Stimulated activated CD8-positive, alpha-beta memory T cell treated with anti-CD3 and anti-CD28 coated beads, Interleukin-12 subunit alpha, Interleukin-12 subunit beta, amount 100 ng/mL, for 24 hours (primary cell): ENCODE results near the gene NPDC1.
A peak's percentile ranks its signal among the peaks of the same experiment; 100 is the strongest.

Source experiments
- DNase-seq: peaks from one replicate; pipeline ENCODE4 v3.0.0-alpha.2; 2020; ENCODE audit errors: extremely low read depth

The NPDC1 gene

GRCh38 chr9:137025517-137025966 is 20.4 kb downstream of the NPDC1 start:
- DNase-seq: no peak

DNA sequence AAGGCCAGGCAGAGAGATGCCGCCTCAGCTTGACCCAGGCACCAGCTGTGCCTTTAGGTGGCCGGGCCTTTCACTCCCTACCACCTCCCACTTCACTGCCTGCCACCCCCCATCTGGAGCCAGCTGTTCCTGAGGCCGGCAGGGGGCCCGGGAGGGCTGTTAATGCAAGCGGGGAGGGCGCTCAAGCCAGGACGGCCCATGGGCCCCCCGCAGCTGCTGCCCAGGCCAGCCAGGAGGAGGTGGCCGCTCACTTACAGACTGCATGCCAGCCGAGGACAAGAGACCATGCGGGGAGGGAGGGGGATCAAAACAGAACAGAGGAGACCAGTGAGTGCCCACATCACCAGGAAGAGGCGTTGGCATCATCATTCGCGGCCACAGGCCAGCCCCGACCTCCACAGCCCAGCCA is 22.4 kb downstream of the NPDC1 start:
- DNase-seq: no peak

DNA sequence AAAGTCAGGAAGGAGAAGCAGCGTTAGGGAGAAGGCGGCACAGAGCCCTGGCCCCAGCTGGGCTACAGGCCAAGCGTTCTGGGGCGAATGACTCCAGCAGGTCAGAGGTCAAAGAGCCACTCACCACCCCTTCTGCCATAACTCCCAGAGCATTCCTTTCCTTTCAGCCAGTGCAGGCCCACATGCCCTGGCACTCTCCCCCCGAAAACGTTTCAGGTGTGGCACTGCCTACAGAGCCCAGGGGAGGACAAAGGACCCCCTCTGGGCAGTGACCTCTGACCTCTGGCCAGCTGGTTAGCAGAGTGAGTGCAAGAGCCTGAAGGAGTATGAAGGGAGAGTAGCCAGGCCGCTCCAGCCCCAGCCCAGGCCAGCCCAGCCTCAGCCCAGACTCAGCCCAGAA is 22.8 kb downstream of the NPDC1 start:
- DNase-seq: no peak

- no peak for DNase-seq
These were observed 23.3 kb downstream of the NPDC1 start for GRCh38 chr9:137022662-137023008.

GRCh38 chr9:137021979-137022661 is 23.9 kb downstream of the NPDC1 start:
- peak; percentile 51 for DNase-seq

- no peak for DNase-seq
These were observed 24.4 kb downstream of the NPDC1 start for GRCh38 chr9:137021568-137021978.

DNA sequence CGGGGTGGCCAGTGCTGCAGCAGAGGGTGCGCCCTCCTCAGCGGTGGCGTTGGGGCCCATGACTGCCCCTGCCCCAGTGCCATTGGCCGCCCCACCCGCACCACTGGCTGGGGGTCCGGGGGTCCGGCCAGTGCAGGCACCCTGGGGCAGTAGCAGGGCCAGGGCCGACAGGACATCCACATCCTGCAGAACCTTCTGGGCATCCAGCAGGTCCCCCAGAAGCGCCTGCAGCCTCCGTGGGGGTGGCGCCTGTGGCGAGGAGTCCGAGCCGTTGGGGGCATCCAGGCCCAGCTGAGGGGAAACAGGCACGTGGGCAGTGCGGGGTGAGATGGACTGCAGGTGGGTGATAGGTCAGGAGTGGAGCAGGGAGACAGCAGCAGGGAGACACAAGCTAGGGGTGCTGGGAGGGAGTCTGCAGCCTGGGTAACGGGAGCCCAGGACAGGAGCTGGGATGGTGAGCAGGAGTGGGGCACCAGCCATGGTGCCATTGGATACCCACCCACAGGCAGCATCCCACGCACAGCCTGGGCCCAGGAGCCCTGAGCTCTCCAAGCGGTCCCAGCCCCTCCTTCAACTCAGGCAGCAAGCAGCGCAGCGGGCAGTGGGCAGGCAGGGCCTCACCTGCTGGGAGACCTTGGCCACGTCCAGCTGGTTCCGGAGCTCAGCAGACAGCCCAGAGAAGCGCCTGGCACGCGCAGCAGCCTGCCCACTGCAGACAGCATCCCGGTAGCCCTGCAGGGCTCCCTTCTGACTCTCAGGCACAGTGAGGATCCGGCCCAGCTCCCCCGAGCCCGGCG is 25.0 kb downstream of the NPDC1 start:
- no peak for DNase-seq

DNA sequence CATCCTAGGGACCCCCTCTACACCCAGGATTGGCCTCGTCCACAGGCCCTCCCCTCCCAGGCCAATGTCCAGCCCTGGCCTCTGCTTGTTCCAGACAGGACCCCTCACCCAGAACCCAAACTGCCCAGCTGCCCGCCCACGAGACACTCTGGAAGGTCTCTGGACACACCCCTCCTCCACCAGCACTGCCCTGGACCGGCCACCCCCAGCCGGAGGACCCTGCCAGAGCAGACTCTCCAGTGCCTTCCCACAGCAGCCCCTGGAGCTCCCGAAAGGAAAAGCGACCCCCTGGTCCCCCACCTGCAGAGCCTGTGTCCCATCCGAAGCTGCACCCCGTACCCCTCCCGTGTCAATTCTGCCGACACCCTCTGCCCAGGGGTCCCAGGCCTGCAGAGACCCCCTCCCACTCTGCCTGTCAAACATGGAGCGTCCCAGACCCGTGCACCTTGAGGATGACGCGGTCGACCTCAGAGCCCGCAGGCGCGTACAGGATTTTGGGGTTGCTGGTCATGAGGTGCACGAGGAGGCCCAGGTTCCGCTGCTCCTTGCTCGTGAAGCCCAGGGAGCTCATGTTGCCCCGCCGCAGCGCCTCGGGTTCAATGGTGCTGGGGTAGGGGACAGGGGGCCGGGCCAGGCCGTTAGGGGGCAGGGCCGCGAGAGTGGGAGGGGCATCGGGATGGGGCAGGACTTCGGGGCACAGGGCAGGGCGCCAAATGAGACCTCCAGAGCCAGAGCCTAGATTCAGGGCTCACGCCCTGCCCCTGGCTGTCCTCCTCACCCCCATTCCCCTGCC is 25.9 kb downstream of the NPDC1 start:
- DNase-seq: no peak

DNA sequence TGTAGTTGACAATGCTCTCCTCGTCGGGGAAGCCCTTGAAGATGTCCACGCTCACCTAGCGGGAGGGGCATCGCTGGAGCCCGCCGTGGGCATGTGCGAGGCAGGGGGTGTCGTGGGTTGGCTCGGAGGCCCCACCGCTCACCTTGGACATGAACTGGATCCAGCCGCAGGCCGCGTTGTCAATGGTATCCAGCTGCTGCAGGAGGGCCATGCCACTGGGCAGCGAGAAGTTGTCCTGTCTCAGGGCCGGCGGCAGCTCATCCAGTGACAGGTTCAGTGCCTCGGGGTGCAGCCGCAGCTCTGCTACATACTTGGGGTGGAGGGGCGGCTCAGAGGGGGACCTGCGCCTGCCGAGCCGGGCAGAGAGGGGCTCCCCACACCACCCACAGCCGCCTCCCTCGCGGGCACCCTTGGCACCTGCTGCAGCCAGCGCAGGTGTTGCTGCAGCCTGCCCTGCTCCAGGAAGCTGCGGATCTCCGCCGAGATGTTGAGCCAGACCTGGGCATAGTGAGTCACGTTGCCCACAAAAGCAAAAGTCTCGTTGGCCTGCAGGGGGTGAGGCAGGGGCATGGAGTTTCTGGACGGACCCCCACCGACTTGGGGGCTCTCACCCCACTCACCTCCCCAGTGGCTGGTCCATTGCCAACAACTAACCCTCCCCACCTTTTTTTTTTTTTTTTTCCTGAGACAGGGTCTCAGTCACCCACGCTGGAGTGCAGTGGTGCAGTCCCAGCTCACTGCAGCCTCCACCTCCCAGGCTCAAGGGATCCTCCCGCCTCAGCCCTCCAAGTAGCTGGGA is 27.0 kb downstream of the NPDC1 start:
- no peak for DNase-seq

DNA sequence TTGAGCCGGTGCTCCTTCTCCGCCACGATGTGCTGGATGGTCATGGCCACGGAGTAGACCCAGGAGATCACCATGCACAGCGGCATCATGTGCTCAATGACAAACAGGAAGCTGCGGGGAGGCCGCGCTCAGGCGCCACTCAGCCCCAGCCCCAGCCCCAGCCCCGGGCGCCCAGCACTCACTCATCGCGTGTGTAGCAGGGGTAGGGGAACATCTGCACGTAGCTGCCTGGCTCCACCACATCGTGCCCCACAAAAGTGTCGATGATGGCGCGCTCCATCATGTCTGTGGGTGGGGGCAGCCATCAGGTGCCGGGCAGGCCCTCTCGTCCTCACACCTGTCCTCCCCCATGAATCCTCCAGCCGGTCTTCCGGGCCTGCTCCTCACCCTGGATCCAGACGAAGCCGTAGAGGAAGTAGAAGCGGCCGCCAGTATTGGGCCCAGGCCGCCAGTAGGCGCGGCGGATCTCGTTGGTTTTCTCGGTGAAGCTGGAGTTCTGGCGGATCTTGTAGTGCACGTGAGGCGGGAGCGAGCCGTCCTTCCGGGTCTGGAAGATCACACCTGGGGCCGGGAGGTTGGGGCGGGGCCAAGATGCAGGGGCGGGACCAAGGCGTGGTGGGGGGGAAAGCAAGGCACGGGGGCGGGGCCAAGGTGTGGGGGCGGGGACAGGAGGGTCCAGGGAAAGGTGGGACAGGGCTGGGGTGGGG is 28.0 kb downstream of the NPDC1 start:
- no peak for DNase-seq

DNA sequence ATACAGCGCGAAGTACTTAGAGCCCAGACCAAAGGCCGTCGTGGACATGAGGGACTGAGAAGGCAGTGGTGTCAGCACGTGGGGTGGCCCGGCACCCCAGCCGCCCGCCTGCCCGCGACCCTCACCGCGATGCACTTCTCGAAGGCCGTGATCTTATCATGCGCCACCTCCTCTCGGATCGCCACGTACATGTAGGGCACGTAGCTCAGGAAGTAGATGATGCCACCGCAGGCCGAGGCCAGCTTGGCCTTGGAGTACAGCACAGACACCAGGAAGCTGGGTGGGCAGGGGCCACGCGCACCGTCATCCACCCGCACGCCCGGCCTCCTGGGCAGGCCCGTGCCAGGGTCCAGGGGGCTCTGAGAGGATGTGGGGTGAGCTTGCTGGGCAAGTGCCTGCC is 28.9 kb downstream of the NPDC1 start:
- no peak for DNase-seq

DNA sequence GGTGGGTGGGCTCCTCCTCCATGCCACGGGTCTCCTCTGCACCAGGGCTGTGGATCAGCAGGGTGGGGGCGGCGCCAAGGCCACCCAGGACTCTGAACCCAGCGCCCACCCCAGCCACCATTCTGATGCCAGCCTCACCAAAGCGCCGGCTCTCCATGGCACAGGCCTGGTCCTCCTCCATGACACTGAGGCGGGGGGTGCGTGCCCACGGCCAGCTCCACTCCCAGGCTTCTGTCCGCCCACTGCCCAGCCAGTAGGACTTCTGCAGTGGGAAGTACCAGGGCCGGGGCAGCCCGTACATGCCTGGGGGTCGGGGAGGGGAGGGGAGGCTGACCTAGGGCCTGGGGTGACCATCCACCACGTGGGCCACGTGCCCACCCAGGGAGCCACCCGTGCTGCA is 29.5 kb downstream of the NPDC1 start:
- DNase-seq: no peak

GRCh38 chr9:137015976-137016375 is 30.0 kb downstream of the NPDC1 start:
- DNase-seq: no peak

DNA sequence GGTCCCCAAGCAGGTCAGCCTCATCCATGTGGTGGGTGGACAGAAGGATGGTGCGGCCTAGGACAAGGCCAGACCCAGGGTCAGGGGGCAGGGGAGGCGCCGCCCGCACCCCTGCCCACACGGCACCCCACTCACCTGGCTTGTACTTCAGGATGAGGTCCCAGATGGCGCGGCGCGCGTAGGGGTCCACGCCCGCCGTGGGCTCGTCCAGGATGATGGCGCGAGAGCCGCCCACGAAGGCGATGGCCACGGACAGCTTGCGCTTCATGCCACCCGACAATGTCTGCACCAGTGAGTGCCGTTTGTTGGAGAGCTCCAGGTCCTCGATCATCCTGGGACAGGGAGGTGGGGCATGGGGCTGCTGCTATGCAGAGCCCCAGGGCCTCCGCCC is 30.4 kb downstream of the NPDC1 start:
- DNase-seq: no peak

GRCh38 chr9:137014776-137015539 is 31.0 kb downstream of the NPDC1 start:
- no peak for DNase-seq

DNA sequence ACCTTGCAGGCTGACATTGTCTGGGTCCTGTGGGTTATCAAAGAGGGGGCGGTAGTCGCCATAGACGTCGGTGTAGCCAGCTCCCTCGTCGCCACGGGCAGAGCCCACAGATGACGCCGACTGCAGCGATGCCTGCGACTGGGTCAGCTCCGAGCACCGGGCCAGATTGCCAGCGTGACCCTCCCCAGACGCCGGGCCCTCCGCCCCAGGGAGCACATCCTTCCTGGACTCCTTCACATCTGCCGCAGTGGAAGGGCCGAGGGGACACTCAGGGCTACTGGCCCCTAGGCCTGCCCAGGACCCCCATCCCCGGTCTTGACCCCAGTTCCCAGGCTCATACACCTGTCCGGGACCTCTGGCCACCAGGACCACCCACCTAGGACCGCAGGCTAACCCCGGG is 31.8 kb downstream of the NPDC1 start:
- DNase-seq: no peak

DNA sequence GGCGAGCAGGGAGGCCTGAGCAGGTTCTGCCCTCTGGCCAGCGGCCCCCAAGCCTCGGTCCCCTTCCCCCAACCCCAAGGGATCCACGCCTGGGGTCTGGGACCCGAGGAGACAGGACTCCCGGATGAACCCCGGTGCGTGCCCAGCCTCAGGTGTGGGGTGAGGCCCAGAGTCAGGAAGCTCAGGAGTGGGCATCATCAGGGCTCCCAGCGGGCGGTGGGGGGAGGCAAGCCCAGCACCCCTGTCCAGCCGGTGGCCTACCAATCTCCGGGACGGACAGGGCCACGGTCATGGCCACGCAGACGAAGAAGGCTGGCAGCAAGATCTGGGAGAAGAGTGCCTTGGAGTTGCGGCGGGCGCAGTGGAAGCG is 32.4 kb downstream of the NPDC1 start:
- DNase-seq: no peak

DNA sequence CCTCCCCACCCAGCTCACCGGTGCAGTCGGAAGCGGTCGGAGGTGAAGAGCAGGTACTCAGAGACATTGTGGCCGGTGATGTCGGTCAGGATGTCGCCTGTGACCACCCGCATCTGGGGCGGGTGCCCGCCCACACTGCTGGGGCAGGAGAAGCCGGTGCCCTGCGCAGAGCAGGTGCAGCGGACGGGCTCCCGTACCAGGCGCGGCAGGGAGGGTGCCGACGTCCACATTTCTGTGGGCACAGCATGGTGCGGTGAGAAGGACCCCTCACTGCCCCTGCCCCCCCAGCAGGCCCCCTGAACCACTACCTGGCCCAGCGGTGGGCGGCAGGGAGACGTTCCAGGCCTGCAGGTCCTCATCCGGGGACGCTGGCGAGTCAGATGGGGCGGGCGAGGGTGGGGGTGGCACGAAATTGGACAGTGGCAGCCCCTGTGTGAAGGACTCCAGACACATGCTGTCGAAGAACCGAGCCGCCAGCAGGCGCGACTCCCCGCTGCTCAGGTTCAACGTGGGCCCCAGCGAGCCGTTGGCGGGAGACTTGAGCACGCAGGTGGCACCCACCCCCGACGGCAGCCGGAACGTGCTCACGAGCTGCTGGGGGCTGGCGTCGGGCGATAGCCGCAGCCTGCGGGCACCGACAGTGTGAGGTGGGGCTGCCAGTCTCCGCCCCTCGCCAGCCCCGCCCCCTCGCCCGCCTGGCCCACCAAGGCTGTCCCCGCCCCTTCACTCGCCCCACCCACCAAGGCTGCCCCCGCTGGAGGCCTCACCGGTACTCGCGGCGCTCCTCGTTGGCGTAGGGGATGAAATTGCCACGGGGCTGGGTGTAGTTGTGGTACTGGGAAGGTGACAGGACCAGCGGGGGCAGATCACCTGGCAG is 33.0 kb downstream of the NPDC1 start:
- DNase-seq: no peak

- DNase-seq: no peak
These were observed 33.9 kb downstream of the NPDC1 start for GRCh38 chr9:137011907-137012675.
